T-helper 1 cell treated with Interleukin-12 subunit alpha and Interleukin-12 subunit beta and Interleukin-4 antibody, amounts not matched to agents 30 ng/mL and 1 ng/mL, for 36 hours (primary cell): Measurements from ENCODE around the gene USP24. TPM values are rescaled to one million over a fixed set of nuclear protein-coding genes. Genes with fewer than 3 reads are reported as not detected.
"Not testable (repeated sequence)": the region's sequence is repeated elsewhere in the genome, so short reads cannot be mapped to it uniquely, and the experiment has no call there.

Experiments
- intact Hi-C: fragments of 100-400 bp; cut with micrococcal nuclease; formaldehyde crosslinking; loops from one replicate; pipeline ENCODE4 v1.15.1; 2024
- total RNA-seq: library from RNA; stranded (reverse); gene quantifications from 2 replicates; pipeline ENCODE4 v1.2.3, GENCODE V29; 2022

USP24 gene
- total RNA-seq, 1 donor from 2014 or later: 43.9 TPM

GRCh38 chr1:55040083-55040932 lies 174.9 kb downstream of the USP24 start:
- intact Hi-C loops: no loop called here

DNA sequence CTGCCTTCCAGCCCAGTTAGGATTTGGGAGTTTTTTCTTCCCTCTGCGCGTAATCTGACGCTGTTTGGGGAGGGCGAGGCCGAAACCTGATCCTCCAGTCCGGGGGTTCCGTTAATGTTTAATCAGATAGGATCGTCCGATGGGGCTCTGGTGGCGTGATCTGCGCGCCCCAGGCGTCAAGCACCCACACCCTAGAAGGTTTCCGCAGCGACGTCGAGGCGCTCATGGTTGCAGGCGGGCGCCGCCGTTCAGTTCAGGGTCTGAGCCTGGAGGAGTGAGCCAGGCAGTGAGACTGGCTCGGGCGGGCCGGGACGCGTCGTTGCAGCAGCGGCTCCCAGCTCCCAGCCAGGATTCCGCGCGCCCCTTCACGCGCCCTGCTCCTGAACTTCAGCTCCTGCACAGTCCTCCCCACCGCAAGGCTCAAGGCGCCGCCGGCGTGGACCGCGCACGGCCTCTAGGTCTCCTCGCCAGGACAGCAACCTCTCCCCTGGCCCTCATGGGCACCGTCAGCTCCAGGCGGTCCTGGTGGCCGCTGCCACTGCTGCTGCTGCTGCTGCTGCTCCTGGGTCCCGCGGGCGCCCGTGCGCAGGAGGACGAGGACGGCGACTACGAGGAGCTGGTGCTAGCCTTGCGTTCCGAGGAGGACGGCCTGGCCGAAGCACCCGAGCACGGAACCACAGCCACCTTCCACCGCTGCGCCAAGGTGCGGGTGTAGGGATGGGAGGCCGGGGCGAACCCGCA lies 175.7 kb downstream of the USP24 start, which contains the start of gene PCSK9:
Gene PCSK9, plus strand, starts transcription at position 207 of the 741 bp plus-strand sequence. Its CDS starts 290 bp downstream, at position 497.
- intact Hi-C loops: no loop called here

GRCh38 chr1:55038974-55039341 lies 176.2 kb downstream of the USP24 start:
- intact Hi-C loops: no loop called here

DNA sequence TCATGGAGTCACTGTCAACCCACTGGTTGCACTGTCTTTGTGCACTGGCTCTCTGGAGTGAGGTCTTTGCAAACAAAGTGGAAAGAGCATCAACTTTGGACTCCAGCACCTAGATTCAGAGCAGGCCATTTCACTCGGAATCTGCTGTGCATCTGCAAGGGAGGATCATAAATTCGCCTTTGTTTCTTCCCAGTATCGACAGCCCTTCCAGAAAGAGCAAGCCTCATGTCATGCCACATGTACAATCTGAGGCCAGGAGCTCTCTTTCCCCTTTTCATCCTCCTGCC lies 176.7 kb downstream of the USP24 start:
- intact Hi-C loops: no loop called here

GRCh38 chr1:55037733-55038551 lies 177.2 kb downstream of the USP24 start:
- intact Hi-C loops: no loop called here

- intact Hi-C loops: no loop called here
These were observed 179.3 kb downstream of the USP24 start for GRCh38 chr1:55035904-55036303.

DNA sequence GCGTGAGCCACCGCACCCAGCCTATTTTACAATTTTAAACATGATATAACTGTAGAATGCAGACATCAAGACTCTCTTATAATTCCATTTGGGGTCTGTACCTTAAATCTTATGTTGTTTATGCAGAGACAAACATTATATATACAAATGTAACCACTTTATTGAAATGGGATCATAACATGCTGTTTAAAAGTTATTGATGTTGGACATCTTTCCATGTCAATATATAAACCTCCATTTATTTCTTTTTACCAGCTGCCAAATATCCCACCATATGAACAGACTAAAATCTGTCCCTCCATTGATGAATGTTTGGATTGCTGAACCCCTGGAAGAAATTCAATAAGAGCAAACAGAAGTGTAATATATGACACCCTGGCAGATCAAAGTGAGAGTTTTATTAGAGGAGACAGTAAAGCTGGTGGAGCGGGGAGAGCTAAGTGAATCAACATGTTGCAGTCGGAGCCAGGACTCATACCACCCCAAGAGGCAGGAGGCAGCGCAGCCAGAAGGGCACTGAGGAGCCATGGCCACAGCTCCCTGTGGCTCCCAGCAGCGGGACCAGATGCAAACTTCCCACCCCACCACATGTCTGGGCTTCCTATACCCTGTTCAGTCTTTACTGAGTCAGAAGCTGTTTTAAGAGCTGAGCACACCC lies 180.6 kb downstream of the USP24 start:
- intact Hi-C loops: no loop called here

DNA sequence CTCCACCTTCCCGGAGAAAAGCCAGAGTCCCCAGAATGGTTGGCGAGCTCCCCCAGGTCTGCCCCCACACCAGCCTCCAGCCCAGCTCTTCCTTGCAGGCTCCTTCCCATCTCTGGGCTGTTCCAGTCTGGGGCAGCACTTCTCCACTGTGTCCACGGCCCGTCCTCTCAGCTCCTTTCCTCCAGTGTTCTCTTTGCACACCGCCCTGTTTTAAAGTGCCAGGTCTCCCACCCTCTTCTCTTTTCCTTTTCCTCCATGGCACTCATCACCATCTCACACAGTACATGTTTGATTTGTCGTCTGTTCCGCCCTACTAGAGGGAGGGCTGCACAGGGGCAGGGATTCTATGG lies 181.9 kb downstream of the USP24 start:
- intact Hi-C loops: no loop called here

DNA sequence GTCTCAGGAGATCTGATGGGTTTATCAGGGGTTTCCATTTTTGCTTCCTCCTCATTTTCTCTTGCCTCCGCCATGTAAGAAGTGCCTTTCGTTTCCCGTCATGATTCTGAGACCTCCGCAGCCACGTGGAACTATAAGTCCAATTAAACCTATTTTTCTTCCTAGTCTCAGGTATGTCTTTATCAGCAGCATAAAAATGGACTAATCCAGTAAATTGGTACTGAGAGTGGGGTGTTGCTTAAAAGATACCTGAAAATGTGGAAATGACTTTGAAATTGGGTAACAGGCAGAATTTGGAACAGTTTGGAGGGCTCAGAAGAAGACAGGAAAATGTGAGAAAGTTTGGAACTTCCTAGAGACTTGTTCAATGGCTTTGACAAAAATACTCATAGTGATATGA lies 184.1 kb downstream of the USP24 start:
- intact Hi-C loops: not testable (repeated sequence)

DNA sequence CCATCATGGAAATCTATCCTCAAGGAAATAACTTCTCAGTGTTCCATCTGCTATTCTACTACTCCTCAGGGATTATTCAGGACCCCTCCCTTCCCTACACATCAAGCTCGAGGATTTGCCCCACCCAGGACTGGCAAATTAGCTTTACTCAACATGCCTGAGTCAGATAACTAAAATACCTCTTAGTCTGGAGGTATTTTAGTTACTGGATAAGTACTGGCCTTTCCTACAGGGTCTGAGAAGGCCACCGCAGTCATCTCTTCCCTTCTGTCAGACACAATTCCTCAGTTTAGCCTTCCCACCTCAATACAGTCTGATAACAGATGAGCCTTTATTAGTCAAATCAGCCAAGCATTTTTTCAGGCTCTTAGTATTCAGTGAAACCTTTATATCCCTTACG lies 188.5 kb downstream of the USP24 start:
- intact Hi-C loops: not testable (repeated sequence)

- intact Hi-C loops: loop anchor here (5.0 kb wide), 1 partner anchor 1827 kb away; the partner anchor contains the start of gene CPT2
These were observed 191.0 kb downstream of the USP24 start for GRCh38 chr1:55024163-55024562.

GRCh38 chr1:55021942-55022546 lies 193.1 kb downstream of the USP24 start:
- intact Hi-C loops: loop anchor here (1.0 to 5.0 kb wide), 3 partner anchors 72 to 1825 kb away; partner anchors contain the start of gene CPT2

GRCh38 chr1:55018395-55018794 lies 196.8 kb downstream of the USP24 start:
- intact Hi-C loops: no loop called here

Other genes starting within 250 kb of the USP24 start
- not detected in 2 replicates for gene TMEM61, start 234.7 kb downstream of the USP24 start, total RNA-seq
- gene BSND, start 216.4 kb downstream of the USP24 start, total RNA-seq: not detected in 2 replicates
- not detected in 2 replicates for gene PCSK9, start 175.8 kb downstream of the USP24 start, total RNA-seq